Measurements from ENCODE around the gene ANKRD33B.
"Not testable (repeated sequence)": the region's sequence is repeated elsewhere in the genome, so short reads cannot be mapped to it uniquely, and the experiment has no call there.

ANKRD33B gene

DNA sequence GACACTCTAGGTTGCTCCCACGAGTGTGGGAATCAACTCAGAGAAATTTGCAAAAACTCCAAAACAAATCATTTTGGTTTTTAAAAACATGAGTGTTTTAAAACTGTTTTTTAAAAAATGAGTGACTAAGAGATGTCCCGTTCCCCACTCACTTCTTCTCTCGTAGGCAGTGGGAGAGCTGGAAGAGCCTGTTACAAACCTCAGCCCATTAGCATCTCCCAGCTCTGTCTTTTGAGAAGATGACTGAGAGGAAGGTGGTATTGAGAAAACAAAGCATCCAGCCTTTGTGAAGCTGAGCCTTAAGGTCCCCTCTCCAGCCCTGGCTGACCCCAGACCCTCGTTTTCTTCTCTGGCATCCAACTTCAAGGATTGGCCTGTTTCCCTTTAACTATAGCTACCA is 4.7 kb upstream of the ANKRD33B start:
- DNase-seq (ENCODE audit: low read depth), result no peak

GRCh38 chr5:10559871-10560270 is 4.0 kb upstream of the ANKRD33B start:
- DNase-seq (ENCODE audit: low read depth), result peak; percentile 60

- no peak for DNase-seq (ENCODE audit: low read depth)
Observed at GRCh38 chr5:10562201-10563109, 1.4 kb upstream of the ANKRD33B start.

- DNase-seq (ENCODE audit: low read depth), result peak; percentile 63
Observed at GRCh38 chr5:10563110-10563944, 543 bp upstream of the ANKRD33B start.

GRCh38 chr5:10564838-10565784 is 1.2 kb downstream of the ANKRD33B start:
- DNase-seq (ENCODE audit: low read depth), result no peak

DNA sequence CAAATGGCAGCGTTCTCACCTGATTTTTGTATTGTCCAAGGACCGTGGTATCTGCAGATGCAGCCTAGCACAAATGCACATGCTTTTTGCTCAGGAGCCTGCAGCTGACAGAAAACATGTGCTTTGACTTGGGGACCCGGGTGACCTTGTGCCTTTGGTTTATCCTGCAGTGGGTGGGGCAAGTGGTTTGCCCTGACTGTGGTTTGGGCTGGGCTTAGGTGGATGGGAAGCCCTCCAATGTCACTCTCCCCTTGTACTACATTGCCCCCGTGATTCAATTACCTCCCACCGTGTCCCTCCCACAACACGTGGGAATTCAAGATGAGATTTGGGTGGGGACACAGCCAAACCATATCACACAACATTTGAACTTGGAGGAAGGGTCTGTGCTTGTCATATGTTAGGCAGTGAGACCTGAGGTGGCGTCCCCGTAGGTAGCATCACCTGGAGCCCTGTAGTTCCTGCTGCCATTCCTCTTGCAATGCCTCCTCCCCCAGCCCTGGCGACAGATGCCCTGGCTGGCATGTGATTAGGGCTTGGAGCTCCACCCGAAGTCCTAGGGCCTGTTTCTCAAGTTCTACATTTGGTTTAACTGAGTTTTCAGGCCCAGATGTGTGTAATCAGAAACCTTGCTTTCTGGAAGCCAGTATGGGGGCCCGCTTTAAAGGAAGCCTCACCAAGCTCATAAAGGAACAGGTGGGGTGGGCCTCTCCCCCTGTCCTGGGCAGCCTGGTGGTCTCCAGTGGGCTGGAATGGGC is 2.1 kb downstream of the ANKRD33B start:
- no peak for DNase-seq (ENCODE audit: low read depth)

- no peak for DNase-seq (ENCODE audit: low read depth)
Observed at GRCh38 chr5:10566543-10567068, 2.7 kb downstream of the ANKRD33B start.

DNA sequence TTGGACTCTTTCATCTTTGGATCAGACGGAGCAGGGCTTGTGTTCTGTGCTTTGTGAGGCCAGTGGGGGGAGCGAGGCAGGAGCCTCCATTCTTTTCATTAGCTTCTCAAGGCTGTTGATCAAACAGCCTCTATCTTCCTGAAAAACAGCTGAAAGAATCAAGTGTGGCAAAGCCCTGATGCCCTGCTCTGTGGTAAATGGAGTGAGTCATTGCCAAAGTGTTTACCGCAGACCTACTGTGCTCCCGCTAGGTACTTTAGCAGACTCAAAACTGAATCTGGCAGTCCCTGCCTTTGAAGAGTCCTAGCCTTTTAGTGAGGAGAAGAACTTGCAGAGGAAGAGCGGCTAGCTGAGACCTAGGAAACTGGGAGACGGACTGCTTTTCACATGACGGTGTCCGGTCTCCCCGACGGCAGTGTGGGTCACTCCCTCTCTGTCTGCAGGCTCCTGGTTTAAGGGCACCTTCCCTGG is 3.3 kb downstream of the ANKRD33B start:
- DNase-seq (ENCODE audit: low read depth), result no peak

DNA sequence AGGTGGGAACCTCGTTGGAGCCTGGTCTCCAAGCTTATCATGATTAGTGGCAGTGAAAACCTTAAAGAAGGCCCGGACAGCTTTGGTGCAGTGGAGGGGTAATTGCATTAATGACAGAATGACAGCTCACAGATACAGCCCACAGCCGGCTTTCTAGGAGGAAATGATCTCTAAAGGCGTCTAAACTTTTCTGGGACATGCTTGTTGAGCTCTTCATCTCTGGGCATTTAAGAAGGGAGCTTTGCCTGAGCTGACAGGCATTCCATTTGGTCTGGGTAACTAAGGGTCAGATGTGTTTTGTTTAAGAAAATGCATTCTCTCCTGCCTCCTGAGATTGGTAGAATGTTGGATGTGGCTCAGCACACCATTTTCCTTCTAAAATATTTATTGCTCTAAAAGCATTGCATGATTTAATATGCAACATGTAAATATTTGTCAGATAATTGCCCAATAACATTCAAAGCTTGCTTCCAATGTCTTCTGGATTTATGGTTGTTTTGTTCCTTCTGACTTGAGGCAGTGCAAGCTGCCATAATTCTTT is 4.0 kb downstream of the ANKRD33B start:
- peak; percentile 45 for DNase-seq (ENCODE audit: low read depth)

DNA sequence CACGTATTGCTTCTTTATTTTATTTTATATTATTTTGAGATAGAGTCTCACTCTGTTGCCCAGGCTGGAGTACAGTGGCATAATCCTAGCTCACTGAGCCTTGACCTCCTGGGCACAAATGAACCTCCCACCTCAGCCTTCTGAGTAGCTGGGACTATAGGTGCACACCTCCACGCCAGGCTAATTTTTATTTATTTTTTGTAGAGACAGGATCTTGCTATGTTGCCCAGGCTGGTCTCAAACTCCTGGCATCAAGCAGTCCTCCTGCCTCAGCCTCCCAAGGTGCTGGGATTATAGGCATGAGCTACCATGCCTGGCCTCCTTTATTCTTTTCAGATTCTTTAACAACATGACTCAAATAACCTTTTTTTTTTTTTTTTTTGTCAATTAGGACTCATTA is 6.7 kb downstream of the ANKRD33B start:
- DNase-seq (ENCODE audit: low read depth), result not testable (repeated sequence)

DNA sequence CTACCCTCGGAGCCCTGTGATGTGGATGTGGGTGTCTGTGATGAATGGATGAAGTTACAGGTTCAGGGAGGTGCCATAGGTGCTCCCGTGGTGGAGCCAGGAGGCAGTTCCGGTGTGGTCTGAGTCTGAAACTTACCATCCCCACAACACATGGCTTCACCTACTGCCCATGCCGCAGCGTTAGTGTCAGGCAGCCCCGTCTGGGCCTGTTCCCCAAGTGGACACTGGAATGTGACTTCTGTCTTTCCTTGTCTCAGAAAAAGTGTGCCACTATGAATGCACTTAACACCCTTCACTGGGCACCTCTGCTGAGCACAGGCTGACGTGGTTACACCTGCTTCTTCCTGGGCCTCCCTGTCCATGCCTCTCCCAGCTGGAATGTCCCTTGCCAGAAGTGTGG is 8.6 kb downstream of the ANKRD33B start:
- no peak for DNase-seq (ENCODE audit: low read depth)

DNA sequence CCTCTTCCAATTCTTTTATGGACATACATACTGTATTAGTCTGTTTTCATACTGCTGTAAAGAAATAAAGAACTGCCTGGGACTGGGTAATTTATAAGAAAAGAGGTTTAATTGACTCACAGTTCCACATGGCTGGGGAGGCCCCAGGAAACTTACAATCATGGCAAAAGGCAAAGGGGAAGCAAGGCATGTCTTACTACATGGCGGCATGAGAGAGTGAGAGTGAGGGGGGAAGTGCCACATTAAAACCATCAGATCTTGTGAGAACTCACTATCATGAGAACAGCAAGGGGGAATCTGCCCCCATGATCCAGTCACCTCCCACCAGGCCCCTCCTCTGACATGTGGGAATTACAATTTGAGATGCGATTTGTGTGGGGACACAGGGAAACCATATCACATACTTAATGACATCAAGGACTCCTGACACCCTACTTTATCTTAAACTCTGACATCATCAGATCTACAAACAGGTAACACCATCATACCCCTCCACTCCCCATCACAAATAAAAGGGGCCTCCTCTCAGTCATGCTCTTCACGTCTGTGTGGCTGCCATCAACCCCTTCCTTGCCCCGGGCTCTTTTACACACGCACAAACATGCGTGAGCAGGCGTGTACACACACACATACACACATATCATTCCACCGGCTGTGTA is 9.7 kb downstream of the ANKRD33B start:
- DNase-seq (ENCODE audit: low read depth), result no peak

GRCh38 chr5:10574879-10575278 is 11.0 kb downstream of the ANKRD33B start:
- not testable (repeated sequence) for DNase-seq (ENCODE audit: low read depth)

- DNase-seq (ENCODE audit: low read depth), result no peak
Observed at GRCh38 chr5:10576121-10576789, 12.4 kb downstream of the ANKRD33B start.

DNA sequence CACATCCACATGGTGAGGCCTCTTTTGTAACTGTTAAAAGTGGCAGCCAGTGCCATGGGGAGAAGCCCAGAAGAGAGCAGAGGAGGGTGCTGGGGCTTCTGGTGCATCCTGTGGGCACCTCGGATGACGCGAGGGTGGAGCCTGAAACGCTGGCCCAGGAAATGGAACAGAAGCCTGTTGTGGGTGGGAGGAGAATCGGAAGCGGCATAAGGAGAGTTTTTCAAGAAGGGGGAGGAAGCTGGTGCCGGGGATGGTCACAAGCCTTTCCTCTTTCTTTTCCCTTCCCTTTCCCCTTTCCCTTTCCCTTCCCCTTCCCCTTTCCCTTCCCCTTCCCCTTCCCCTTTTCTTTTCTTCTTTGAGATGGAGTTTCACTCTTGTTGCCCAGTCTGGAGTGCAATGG is 12.9 kb downstream of the ANKRD33B start:
- DNase-seq (ENCODE audit: low read depth), result no peak

DNA sequence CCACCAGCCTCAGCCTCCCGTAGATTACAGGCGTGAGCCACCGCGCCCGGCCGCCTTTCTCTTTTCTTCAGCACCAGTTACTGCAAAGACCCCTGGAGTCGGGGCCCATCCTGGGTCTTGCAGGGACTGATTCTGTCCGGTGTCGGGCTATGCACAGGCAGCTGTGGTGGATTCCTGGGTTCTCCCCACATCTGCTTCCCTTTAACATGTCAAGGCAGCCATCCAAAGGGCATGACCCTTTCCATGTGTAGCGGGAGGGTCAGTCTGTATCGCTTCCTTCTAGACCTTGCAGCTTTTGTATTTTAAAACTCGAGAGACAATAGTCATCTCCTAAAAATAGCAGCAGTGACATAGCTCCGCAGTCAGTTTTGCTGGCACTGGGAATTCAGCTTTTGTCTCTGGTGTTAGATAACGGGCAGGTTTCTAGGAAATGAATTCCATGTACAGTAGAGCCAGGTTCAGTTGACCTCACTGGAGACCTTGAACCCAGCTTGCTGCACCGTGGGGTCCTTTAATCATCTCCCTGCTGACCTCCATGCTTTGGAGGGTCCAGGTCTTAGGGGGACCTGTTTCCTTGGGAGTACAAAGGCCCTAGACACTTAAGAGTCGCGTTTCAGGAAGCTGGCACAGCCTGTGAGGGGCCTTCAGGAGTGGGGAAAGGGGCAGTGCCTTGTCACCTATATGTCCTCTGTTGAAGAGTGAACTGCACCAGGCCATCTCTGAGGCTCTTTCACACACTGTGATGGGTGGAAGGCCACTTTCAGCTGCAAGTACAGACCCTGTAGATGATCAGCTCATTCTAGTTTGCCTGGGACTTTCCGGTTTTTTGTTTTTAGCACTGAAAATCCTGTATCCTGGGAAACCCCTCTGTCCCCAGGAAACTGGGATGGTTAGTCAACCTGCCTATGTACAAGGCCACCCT is 13.8 kb downstream of the ANKRD33B start:
- DNase-seq (ENCODE audit: low read depth), result no peak

DNA sequence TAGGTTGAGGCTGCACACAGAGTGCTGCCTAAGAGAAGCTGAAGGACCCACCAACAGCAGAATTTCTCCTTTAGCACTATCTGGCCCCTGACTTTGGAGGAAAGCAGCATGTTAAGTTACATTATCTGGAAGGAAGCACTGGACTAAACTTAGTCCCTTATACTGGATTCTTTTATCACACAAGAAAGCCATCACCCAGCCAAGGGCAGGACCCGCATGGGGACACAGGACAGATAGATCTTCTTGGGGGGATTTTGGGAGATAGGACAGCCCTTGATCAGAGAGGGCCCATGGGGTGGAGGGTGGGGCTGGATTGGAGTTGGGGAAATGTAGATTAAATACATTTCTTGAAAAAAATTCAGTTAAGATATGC is 14.4 kb downstream of the ANKRD33B start:
- DNase-seq (ENCODE audit: low read depth), result no peak

GRCh38 chr5:10578869-10579268 is 15.0 kb downstream of the ANKRD33B start:
- DNase-seq (ENCODE audit: low read depth), result no peak
